ENCODE results near the gene DTD1. TPM values are rescaled to one million over a fixed set of nuclear protein-coding genes. Genes with fewer than 3 reads are reported as not detected.

DTD1 gene
- total RNA-seq, 1 donor from 2014 or later, result 29.8 TPM

GRCh38 chr20:18657575-18657974 lies 69.7 kb downstream of the DTD1 start:
- H3K27me3 Mint-ChIP-seq, result no peaks in the 10 kb centered on the region
- no peak for TF ChIP-seq CTCF (conservative IDR thresholded peaks at IDR 0.05)
- H3K27ac Mint-ChIP-seq, result peak overlapping the region; percentile 74
- no peaks in the 10 kb centered on the region for H3K9me3 Mint-ChIP-seq
- peaks cover 17% of the 10 kb centered on the region for H3K4me1 Mint-ChIP-seq (ENCODE audit: unreplicated experiment)
- H3K36me3 Mint-ChIP-seq, result no peaks in the 10 kb centered on the region
- DNase-seq (ENCODE audit: extremely low spot score, unreplicated experiment), result no peak
- H3K4me3 Mint-ChIP-seq, result peak overlapping the region; percentile 44

- DNase-seq (ENCODE audit: extremely low spot score, unreplicated experiment), result no peak
- no peak overlapping the region for H3K4me3 Mint-ChIP-seq
- H3K9me3 Mint-ChIP-seq, result no peaks in the 10 kb centered on the region
- TF ChIP-seq CTCF (conservative IDR thresholded peaks at IDR 0.05), result no peak
- H3K27ac Mint-ChIP-seq, result no peak overlapping the region
- no peaks in the 10 kb centered on the region for H3K36me3 Mint-ChIP-seq
- H3K4me1 Mint-ChIP-seq (ENCODE audit: unreplicated experiment), result peaks cover 25% of the 10 kb centered on the region
- no peaks in the 10 kb centered on the region for H3K27me3 Mint-ChIP-seq
Observed at GRCh38 chr20:18662279-18663040, 74.6 kb downstream of the DTD1 start.

GRCh38 chr20:18663932-18664331 lies 76.1 kb downstream of the DTD1 start:
- TF ChIP-seq CTCF (conservative IDR thresholded peaks at IDR 0.05), result no peak
- Mint-ChIP-seq H3K36me3 (no peaks in the 10 kb centered on the region), H3K9me3 (no peaks in the 10 kb centered on the region), H3K4me1 (ENCODE audit: unreplicated experiment) (peaks cover 19% of the 10 kb centered on the region), H3K4me3 (no peak overlapping the region), H3K27ac (no peak overlapping the region), H3K27me3 (no peaks in the 10 kb centered on the region)
- no peak for DNase-seq (ENCODE audit: extremely low spot score, unreplicated experiment)

- H3K4me3 Mint-ChIP-seq, result no peak overlapping the region
- H3K27ac Mint-ChIP-seq, result no peak overlapping the region
- DNase-seq (ENCODE audit: extremely low spot score, unreplicated experiment), result no peak
- H3K4me1 Mint-ChIP-seq (ENCODE audit: unreplicated experiment), result peaks cover 26% of the 10 kb centered on the region
- no peak for TF ChIP-seq CTCF (conservative IDR thresholded peaks at IDR 0.05)
- no peaks in the 10 kb centered on the region for H3K36me3 Mint-ChIP-seq
- H3K27me3 Mint-ChIP-seq, result no peaks in the 10 kb centered on the region
- H3K9me3 Mint-ChIP-seq, result no peaks in the 10 kb centered on the region
Observed at GRCh38 chr20:18665135-18665534, 77.3 kb downstream of the DTD1 start.

GRCh38 chr20:18666803-18667415 lies 79.1 kb downstream of the DTD1 start:
- Mint-ChIP-seq H3K4me1 (ENCODE audit: unreplicated experiment) (peaks cover 33% of the 10 kb centered on the region), H3K4me3 (no peak overlapping the region), H3K27me3 (no peaks in the 10 kb centered on the region), H3K27ac (no peak overlapping the region), H3K36me3 (no peaks in the 10 kb centered on the region), H3K9me3 (no peaks in the 10 kb centered on the region)
- no peak for DNase-seq (ENCODE audit: extremely low spot score, unreplicated experiment)
- TF ChIP-seq CTCF (conservative IDR thresholded peaks at IDR 0.05), result no peak

Measured in type B pancreatic cell (in vitro differentiated cells).